Neural cell (in vitro differentiated cells): Measurements from ENCODE around the gene LRMDA.

ENCODE experiments used
- CTCF ChIP-seq: fragments of 450-650 bp; IDR thresholded peaks from 2 replicates; pipeline ENCODE4 v1.5.1; 2014; ENCODE audit warnings: antibody characterized with exemption, mild to moderate bottlenecking, moderate library complexity; ENCODE audit not compliant: poor library complexity, severe bottlenecking
- EP300 ChIP-seq: fragments of 450-650 bp; conservative IDR thresholded peaks from 2 replicates; pipeline ENCODE4 v1.6.1; 2014; ENCODE audit warnings: antibody characterized with exemption, mild to moderate bottlenecking, moderate library complexity; ENCODE audit not compliant: poor library complexity, severe bottlenecking

- no peak for TF ChIP-seq EP300
- no peak for TF ChIP-seq CTCF
Measured at GRCh38 chr10:75528392-75528791, 97.0 kb downstream of the LRMDA start.
